K562 (cell line): Measurements from ENCODE around the gene PRKAA1. TPM values are rescaled to one million over a fixed set of nuclear protein-coding genes. Genes with fewer than 3 reads are reported as not detected.

ENCODE experiments used
- CREB1 ChIP-seq, 2 experiments: sonication (generic) in 1 of 2; formaldehyde crosslinking in 1 of 2; IDR thresholded peaks; 2 replicates each; pipeline versions ENCODE4 v1.6.1 to v1.8.0; 2012 to 2022; ENCODE audit warnings: inconsistent platforms in 1 of 2, mild to moderate bottlenecking in 1 of 2, missing genetic modification reagents in 1 of 2, moderate library complexity in 1 of 2
- EHMT2 ChIP-seq: fragments of 450-650 bp; IDR thresholded peaks from 2 replicates; pipeline ENCODE4 v1.6.1; 2018; ENCODE audit warnings: antibody characterized with exemption
- EP400 ChIP-seq: fragments of 450-650 bp; IDR thresholded peaks from 2 replicates; pipeline ENCODE4 v1.6.1; 2017; ENCODE audit warnings: antibody characterized with exemption, mild to moderate bottlenecking, moderate library complexity
- GTF2A2 ChIP-seq: IDR thresholded peaks from 2 replicates; pipeline ENCODE4 v1.6.1; 2016; ENCODE audit warnings: mild to moderate bottlenecking, missing genetic modification characterization, missing compliant biosample characterization
- HNRNPLL ChIP-seq: fragments of 200-400 bp; formaldehyde crosslinking; IDR thresholded peaks from 2 replicates; pipeline ENCODE4 v1.6.1; 2017; ENCODE audit warnings: low read length, low read depth, mild to moderate bottlenecking; ENCODE audit not compliant: poor library complexity, severe bottlenecking
- KDM5B ChIP-seq: fragments of 200-600 bp; sonication (generic); IDR thresholded peaks from 2 replicates; pipeline ENCODE4 v1.6.1; 2012; ENCODE audit warnings: low read depth, mild to moderate bottlenecking, moderate library complexity, low read length, control low read depth, inconsistent platforms; ENCODE audit not compliant: insufficient replicate concordance
- MED1 ChIP-seq: sonication (generic); formaldehyde crosslinking; IDR thresholded peaks from 2 replicates; pipeline ENCODE4 v1.8.1; 2023; ENCODE audit warnings: missing genetic modification reagents, borderline replicate concordance
- MTF1 ChIP-seq: fragments of 250-450 bp; sonication (Bioruptor Pico); IDR thresholded peaks from 2 replicates; pipeline ENCODE4 v1.9.0; 2021; ENCODE audit warnings: moderate library complexity, mild to moderate bottlenecking, inconsistent platforms, borderline replicate concordance
- NR2F6 ChIP-seq: fragments of 450-650 bp; formaldehyde crosslinking; IDR thresholded peaks from 2 replicates; pipeline ENCODE4 v1.4.0; 2020; ENCODE audit warnings: mild to moderate bottlenecking
- NR3C1 ChIP-seq: sonication (generic); formaldehyde crosslinking; IDR thresholded peaks from 2 replicates; pipeline ENCODE4 v1.8.1; 2022; ENCODE audit warnings: missing genetic modification reagents
- NR4A1 ChIP-seq, 2 experiments: fragments of 250-450 bp in 1 of 2; fragments of 450-650 bp in 1 of 2; sonication (Bioruptor Pico) in 1 of 2; IDR thresholded peaks; 2 replicates each; pipeline versions ENCODE4 v1.4.0 to v1.6.1; 2016 to 2020; ENCODE audit warnings: mild to moderate bottlenecking in 2 of 2, missing compliant biosample characterization in 1 of 2, missing genetic modification characterization in 1 of 2, moderate library complexity in 1 of 2
- OTX1 ChIP-seq: fragments of 450-650 bp; formaldehyde crosslinking; IDR thresholded peaks from 2 replicates; pipeline ENCODE4 v1.4.0; 2022; ENCODE audit warnings: mild to moderate bottlenecking
- RCOR1 ChIP-seq, 2 experiments: IDR thresholded peaks; 2 replicates each; pipeline ENCODE4 v1.6.1; 2012; ENCODE audit warnings: low read depth in 2 of 2, low read length in 2 of 2, borderline replicate concordance in 1 of 2, improper control_type of control experiment in 1 of 2
- TBP ChIP-seq: optimal IDR thresholded peaks from 2 replicates; pipeline ENCODE3; 2011; ENCODE audit warnings: low read depth, low read length, improper control_type of control experiment
- ZNF778 ChIP-seq: fragments of 450-650 bp; formaldehyde crosslinking; IDR thresholded peaks from 2 replicates; pipeline ENCODE4 v1.4.0; 2020; ENCODE audit warnings: mild to moderate bottlenecking, moderate library complexity
- polyA plus RNA-seq, 8 experiments: library from polyadenylated mRNA; depleted of rRNA in 4 of 8; stranded (reverse) in 5 of 8; unstranded in 3 of 8; fragments of >200 nt; fragmentation: Nextera tagmentation in 2 of 8; fragmentation: Illumina TruSeq in 1 of 8; extraction: Ambion mirVana in 2 of 8; extraction: Trizol in 1 of 8; gene quantifications; 2 replicates each; pipeline versions ENCODE4 v1.2.1 to v1.2.3, GENCODE V29; 2011 to 2014; ENCODE audit warnings: inconsistent platforms in 1 of 8, missing spikeins in 1 of 8
- total RNA-seq, 7 experiments: library from RNA; depleted of rRNA in 6 of 7; stranded (reverse); fragments of >200 nt in 6 of 7; fragmentation: Illumina TruSeq in 2 of 7; extraction: Trizol in 2 of 7; gene quantifications; 2 replicates each; pipeline versions ENCODE4 v1.2.1 to v1.2.3, GENCODE V29; 2011 to 2021; ENCODE audit warnings: low replicate concordance in 1 of 7
- TF ChIP-seq, protein P1 (sequence below): sonication (generic); formaldehyde crosslinking; IDR thresholded peaks from 2 replicates; pipeline ENCODE4 v1.8.0; 2022; ENCODE audit warnings: mild to moderate bottlenecking, missing genetic modification reagents
- TF ChIP-seq, protein P2 (sequence below), 2 experiments: fragments of 250-450 bp in 1 of 2; fragments of 450-650 bp in 1 of 2; sonication (Bioruptor Pico) in 1 of 2; IDR thresholded peaks; 2 replicates each; pipeline versions ENCODE4 v1.6.1 to v1.8.0; 2016 to 2021; ENCODE audit warnings: mild to moderate bottlenecking in 2 of 2, moderate library complexity in 2 of 2, missing compliant biosample characterization in 1 of 2, missing genetic modification characterization in 1 of 2
- TF ChIP-seq, protein P3 (sequence below): fragments of 200-800 bp; sonication (Bioruptor generic); IDR thresholded peaks from 2 replicates; pipeline ENCODE4 v1.6.1; 2017; ENCODE audit warnings: missing genetic modification characterization, missing compliant biosample characterization
- TF ChIP-seq, protein P4 (sequence below): fragments of 250-450 bp; sonication (Bioruptor Pico); IDR thresholded peaks from 2 replicates; pipeline ENCODE4 v1.4.0; 2020

PRKAA1 gene
- total and polyA plus RNA-seq, 9 of the 15 experiments (the other 6 are each of a cell fraction or from before 2014, with no cell fraction given): 24.5 to 84.0 (median 51.4) TPM

DNA sequence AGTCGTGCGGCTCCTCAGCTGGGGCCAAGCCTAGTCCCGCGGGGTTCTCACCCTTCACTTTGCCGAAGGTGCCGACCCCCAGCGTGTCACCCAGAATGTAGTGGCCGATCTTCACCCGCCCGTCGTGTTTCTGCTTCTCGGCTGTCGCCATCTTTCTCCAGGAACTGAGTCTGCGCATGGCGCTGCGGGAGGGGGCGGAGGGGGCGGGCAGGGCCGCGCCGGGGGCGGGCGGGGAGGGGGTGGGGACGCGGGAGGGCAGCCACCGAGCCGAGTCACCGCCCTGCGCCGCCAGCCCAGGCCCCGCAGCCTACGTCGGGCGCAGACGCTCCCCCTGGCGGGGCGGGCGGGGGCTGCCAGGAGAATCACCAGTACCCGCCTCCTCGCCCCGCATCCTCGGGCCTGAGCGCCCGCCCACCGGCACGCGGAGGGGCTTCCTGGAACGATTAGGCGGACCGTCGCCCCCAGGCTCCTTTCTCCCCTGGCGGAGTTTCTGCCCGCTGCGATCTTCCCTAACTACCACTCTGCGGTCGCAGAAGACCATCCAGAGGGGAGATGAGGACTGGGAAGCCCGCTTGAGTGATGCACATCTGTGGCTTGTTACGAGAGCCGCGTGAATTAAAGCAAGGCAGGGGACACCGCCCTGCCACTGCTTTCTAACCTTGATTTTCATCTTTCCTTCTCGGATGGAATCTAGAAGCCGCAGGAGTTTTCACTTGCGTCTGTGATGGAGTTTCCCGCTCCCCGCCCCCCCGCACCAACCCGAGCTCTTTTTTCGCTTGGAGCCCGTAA lies at the start of gene PRKAA1 (continued):
- TF ChIP-seq NR3C1 (CRISPR knock-in tag) (0 out of 2 replicates have a peak, but pooled peaks have one; percentile 21), CREB1 (IDR thresholded peaks at IDR 0.05) (peak; percentile 91), CREB1 (CRISPR knock-in tag; IDR thresholded peaks at IDR 0.05) (peak; percentile 92), RCOR1 (IDR thresholded peaks at IDR 0.05; ENCODE audit: borderline replicate concordance in 1 of 2, low read depth in 2 of 2, low read length in 2 of 2) (peak in 1 of 2 experiments; percentile 30; a peak in 3 of 4 replicates), OTX1 (CRISPR knock-in tag) (no peak), MED1 (CRISPR knock-in tag) (no peak), EHMT2 (no peak), TBP (peak; percentile 92), NR2F6 (CRISPR knock-in tag) (no peak), HNRNPLL (peak; percentile 91), GTF2A2 (no peak), KDM5B (peak; percentile 85), MTF1 (CRISPR knock-in tag) (no peak), NR4A1 (CRISPR knock-in tag; IDR thresholded peaks at IDR 0.05) (peak; percentile 57; the same call in 1 of the 2 replicates), NR4A1 (tag; IDR thresholded peaks at IDR 0.05) (0 out of 2 replicates have a peak, but pooled peaks have one; percentile 42), ZNF778 (CRISPR knock-in tag) (no peak), EP400 (peak; percentile 76)
- TF ChIP-seq, protein P1, sequence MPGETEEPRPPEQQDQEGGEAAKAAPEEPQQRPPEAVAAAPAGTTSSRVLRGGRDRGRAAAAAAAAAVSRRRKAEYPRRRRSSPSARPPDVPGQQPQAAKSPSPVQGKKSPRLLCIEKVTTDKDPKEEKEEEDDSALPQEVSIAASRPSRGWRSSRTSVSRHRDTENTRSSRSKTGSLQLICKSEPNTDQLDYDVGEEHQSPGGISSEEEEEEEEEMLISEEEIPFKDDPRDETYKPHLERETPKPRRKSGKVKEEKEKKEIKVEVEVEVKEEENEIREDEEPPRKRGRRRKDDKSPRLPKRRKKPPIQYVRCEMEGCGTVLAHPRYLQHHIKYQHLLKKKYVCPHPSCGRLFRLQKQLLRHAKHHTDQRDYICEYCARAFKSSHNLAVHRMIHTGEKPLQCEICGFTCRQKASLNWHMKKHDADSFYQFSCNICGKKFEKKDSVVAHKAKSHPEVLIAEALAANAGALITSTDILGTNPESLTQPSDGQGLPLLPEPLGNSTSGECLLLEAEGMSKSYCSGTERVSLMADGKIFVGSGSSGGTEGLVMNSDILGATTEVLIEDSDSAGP (CRISPR knock-in tag): no peak
- TF ChIP-seq, protein P2, sequence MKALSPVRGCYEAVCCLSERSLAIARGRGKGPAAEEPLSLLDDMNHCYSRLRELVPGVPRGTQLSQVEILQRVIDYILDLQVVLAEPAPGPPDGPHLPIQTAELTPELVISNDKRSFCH (CRISPR knock-in tag; IDR thresholded peaks at IDR 0.05): no peak
- TF ChIP-seq, protein P2 (tag; IDR thresholded peaks at IDR 0.05): peak; percentile 37; the same call in 1 of the 2 replicates
- TF ChIP-seq, protein P3, sequence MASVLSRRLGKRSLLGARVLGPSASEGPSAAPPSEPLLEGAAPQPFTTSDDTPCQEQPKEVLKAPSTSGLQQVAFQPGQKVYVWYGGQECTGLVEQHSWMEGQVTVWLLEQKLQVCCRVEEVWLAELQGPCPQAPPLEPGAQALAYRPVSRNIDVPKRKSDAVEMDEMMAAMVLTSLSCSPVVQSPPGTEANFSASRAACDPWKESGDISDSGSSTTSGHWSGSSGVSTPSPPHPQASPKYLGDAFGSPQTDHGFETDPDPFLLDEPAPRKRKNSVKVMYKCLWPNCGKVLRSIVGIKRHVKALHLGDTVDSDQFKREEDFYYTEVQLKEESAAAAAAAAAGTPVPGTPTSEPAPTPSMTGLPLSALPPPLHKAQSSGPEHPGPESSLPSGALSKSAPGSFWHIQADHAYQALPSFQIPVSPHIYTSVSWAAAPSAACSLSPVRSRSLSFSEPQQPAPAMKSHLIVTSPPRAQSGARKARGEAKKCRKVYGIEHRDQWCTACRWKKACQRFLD (CRISPR knock-in tag): peak; percentile 86; the same call in 1 of the 2 replicates
- TF ChIP-seq, protein P4, sequence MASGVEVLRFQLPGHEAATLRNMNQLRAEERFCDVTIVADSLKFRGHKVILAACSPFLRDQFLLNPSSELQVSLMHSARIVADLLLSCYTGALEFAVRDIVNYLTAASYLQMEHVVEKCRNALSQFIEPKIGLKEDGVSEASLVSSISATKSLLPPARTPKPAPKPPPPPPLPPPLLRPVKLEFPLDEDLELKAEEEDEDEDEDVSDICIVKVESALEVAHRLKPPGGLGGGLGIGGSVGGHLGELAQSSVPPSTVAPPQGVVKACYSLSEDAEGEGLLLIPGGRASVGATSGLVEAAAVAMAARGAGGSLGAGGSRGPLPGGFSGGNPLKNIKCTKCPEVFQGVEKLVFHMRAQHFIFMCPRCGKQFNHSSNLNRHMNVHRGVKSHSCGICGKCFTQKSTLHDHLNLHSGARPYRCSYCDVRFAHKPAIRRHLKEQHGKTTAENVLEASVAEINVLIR (CRISPR knock-in tag): peak; percentile 67
